NCI-H1092 treated with DMSO at 0.1 percent for 48 hours (cell line): Measurements from ENCODE around the gene TSEN15.
"Not testable (repeated sequence)": the region's sequence is repeated elsewhere in the genome, so short reads cannot be mapped to it uniquely, and the experiment has no call there.

Experiments used
- DNase-seq: peaks from one replicate; lab custom pipeline; 2025; lab: John Stamatoyannopoulos, UW

Gene TSEN15

DNA sequence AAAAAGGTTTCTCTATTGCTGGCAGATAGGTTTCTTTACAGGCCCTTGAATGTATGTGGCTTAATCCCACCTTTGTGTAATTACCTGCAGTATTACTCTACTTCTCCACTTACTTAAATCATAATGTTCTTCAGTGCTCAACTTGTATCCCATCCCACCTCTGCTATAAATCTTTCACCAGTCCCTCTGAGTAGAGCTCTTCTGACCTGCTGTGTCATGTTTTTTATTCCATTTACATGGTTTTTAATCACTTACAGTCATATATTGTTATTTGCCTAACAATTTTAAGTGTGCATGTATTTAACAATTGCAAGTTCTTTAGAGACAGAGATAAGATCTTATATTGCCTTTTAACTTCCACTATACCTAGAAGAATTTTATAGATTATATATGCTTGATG is 2.4 kb downstream of the TSEN15 start:
- no peak for DNase-seq

DNA sequence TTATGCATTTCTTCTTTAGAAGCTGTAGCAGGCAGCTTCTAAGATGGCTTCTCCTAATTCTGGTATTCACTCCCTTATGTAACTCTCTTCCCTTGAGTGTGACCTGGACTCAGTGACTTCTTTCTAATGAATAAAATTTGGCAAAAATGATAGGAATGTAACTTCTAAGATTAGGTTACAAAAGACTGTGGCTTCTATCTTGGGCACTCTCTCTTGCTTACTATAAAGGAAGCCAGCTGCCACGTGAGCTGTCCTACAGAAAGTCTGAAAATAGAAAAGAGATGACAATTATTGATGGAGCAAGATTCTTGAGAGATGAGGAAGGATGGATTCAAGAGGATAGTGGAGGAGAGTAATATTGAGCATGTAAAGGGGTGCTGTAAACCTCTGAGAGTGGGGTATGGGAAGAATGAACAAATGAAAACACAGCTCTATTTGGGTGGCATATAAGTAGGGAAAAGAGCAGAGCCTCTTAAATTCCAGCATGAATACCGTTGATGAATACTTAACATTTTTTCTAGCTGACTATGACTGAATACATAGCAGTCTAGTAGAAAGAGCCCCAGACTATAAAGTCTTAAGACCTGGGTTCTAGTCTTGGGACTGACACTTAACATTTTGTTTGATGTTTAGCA is 5.5 kb downstream of the TSEN15 start:
- DNase-seq = no peak

DNA sequence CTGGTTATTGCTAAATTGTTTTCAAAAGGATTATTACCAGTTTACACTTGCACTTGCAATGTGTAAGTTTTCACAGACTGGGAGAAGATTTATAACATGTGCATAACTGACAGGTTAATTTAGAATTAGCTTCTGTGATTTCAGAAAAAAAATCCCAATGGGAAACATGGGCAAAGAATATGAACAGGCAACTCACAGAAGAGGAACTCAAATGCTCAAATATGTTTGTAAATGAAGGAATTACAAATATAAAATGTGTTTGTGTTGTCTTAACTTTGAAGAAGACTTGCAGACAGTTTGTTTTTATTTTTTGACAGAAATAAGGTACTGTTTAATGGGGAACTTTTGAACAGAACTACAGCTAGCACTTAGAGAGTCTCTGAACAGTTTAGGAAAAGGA is 8.4 kb downstream of the TSEN15 start:
- DNase-seq = no peak

DNA sequence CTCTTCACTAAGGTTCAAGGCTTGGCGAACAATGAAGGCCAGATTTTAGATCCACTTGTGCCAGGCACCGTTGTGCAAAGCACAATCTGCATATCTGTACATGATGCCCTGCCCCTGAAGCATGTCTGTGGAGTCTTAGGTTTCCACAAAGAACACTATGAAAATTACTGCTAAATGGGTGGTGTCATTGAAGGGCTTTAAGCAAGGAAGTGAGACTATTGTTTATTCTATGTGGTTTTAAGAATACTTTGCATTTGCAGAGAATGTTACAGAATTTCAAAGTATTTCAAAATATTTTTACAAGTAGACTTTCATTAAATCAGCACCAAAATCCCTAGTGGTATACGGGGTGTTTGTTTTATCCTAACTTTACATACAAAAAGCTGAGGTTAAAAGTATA is 8.8 kb downstream of the TSEN15 start:
- DNase-seq = no peak

DNA sequence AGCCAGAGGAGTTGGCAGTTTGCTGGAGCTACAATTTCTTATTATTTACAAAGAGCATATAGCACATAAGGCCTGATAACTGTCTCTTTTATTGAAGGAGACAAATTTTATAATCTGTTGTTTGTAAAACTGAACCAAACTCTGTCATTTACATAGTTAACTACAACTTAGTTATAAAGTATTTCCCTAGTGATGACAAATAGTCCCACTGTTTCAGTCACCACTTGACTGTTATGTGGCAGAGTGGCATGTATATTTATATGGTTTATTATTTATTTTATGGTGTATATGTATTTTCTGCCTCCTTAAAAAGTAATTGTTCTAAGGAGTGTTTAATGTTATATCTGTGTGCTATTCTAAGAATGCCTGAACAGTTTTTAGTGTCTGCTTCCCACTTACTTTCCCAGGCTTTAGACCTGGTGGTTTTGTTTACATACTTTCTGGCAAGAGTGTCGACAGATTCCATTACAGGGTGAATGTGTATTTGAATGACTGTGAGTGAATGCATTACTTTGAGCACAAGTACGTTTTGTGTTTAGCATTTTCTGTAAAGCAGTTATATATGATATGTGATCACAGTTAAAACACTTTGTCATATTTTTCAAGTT is 10.0 kb downstream of the TSEN15 start:
- DNase-seq = no peak

DNA sequence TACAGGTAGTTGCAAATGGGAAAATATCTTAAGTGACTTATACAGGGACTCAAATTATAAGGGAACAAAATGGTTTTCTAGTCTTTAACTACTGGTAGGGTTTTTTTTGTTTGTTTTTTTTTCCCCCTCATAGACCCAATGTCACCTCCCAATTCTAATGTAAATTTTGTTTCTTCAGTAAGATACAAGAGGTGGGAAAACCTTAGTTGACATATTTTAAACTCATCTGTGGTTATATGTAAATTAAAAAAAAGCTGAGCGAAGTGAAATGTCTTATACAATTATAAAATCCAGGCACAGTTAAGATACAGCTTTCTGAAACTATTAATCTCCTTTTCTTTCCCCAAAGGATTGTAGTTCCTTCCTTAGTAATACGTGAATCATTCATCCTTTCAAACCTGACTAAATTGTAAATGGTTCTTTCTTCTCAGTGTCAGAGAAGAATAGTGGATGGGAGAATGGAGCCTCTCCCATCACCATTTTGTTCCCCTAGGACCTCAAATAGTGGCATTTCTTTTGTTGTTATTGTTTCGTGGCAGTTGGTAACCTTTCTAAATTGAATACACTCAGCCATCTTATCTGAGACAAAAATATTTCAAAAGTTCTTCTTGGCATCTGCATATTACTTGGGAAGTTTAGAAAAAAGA is 11.2 kb downstream of the TSEN15 start:
- DNase-seq = no peak

DNA sequence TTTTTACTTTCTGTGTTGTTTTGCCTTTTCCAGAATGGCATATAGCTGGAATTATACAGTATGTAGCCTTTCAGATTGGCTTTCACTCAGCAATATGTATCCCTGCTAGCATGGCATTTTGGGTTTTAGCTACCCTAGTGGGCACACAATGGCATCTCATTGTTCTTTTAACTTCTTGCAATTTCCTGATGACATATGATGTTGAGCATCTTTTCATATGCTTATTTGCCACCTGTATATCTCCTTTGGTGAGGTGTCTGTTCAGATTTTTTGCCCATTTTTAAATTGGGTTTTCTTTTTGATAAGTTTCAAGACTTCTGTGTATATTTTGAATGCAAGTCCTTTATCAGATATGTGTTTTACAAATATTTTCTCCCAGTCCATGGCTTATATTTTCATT is 14.0 kb downstream of the TSEN15 start:
- no peak for DNase-seq

DNA sequence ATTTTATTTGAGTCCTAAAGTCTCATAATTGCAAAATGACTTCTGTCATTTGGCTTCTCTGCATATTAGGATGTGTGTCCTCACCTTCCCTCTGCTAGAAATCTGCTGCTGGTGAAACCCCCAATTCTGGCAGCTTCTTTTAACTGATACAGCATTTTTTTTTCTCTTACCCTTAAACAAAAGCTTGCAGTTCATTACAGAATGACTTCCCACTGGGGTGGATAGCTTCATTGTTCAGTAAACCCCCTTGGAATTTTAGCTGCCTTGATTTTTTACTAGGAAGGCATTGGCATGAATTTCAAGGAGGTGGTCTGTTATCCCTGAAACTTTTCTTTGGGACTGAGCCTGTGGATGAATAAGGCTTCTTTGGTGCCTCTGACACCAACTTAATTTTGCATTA is 16.8 kb downstream of the TSEN15 start:
- DNase-seq = no peak

DNA sequence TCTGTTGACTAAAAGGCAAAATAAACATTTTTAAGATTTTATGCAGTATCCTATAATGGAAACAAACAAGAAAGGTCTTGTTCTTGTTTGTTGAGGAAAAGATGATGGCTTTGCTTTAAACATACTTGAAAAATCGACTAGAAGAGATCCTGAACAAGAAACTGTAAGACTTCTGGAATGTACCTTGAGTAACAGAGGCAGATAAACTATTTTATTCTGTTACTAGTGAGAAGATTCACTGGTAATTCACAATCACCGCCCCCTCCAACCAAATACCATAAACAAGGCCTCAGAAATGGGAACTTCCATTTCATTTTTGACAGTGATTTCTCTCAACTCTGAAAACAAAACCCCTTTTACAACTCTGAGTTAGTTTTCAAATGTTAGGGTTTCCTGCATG is 18.1 kb downstream of the TSEN15 start:
- DNase-seq = no peak

DNA sequence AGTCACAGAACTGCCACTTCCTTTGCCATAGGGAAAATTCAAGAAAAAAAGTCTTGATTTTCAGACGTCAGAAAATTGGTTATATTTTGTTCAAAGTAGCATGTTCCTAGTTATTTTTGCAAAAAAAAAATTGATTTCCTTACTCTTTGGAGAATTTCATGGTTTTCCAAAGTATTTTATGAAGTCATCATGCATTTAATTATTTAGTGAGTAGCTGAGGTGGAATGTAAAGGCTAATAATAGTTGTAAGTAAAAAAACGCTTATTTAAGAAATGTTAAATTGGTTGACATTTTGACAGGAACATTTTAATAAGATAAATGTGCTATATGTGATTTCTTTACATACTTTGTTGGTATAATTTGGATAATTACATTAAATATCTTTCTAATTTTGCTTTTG is 20.8 kb downstream of the TSEN15 start:
- DNase-seq = no peak

DNA sequence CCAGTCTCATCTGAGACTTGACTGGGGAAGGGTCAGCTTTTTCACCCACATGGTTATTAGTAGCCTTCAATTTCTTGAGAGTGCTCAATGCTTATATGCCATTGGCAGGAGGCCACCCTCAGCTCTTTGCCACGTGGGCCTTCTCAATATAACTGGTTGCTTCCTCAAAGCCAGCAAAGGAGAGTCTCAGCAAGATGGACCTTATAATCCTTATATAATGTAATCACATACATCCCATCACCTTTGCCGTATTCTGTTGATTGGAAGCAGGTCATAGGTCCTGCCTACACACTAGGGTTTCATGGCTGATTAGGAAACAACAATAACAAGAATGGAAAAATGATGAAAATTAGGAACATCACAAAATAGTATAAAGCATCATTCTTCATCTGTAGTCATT is 22.9 kb downstream of the TSEN15 start:
- DNase-seq = no peak

DNA sequence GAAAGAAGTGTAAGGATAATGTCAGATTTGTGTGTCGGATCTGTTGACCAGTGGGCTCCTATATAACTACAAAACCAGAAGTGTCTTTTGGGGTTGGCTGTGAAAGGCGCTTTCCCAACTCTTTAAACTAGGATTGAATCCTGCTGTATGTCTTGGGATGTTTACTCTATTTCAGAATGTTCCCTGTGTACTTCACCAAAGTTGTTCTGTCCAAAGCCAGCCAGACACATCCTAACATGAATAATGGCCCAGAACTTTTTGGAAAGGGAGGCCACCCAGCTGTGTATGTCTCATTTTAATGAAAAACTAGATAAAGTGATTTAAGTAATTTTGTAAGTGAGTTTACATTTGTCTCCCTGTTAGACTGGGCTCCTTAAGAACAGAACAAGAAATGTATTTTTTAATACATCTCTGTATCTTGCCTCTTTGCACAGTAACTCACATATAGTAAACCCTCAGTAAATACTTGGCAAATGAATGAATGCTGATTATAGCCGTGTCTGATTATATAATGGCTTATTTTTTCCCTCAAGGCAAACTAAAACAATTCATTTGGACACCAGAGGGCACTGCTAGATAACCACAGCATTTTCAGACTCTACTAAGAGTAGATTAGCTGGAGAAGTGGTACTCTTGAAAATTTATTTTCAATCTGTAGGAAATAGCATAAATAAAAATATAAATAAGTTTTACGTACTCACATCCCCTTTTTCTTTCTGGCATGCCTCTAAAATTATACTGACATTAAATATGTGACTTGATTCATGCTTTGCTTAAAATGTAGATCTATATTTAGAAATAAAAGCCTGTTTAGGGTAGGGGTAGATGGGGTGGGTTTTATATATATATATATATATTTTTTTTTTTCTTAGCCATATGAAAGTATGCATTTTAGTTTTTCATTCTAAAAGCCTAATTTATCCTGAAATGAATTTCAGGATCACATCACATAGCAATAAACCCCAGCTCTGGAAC is 23.8 kb downstream of the TSEN15 start:
- DNase-seq = peak; percentile 81

DNA sequence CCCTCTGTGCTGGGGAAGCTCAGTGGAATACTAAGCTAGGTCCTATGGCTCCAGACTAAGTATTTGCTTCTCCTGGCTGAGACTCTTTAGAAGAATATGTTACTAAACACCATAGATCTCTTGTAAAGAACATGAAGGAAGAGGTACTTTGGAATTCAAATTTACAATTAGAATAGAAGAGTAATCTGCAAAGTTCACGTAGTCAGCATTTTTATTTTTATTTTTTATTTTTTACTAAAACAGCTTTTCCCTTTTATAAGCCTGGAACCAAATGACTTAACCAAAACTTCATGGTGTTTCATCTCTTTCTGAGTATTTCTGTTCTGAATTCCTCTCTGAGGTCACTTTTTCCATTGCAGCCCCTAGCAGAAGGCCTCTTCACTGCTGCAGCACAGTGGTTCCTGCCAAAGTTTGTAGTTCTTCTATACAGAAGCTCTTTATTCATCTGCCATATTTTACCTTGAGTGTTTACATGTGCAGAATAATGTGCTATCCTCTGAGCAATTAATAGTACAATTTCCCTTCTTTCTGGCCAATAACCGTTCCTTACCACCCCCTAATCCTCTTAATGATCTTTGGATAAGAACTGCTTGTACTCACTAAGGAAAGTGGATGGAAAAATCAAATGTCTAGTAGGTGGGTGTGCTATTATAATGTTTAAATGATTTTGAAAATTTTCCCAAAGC is 27.2 kb downstream of the TSEN15 start:
- peak; percentile 76 for DNase-seq

DNA sequence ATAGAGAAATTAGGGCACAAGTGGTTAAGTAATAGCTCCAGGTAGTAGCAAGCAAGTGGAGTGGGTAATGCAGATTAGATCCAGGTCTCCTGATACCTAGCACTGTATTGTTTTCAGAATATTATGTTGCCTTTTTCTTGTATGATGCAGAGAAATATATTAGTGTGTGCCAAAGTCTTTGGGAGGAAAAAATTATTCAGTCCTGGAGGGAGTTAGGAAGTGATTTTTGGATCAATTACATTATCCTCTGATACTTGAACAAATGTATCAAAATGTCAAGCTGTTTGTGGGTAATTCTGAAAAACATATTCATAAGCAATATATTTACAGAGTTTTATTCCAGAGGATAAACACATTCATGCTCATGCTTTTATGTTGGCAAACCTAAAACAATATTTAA is 28.8 kb downstream of the TSEN15 start:
- DNase-seq = no peak

DNA sequence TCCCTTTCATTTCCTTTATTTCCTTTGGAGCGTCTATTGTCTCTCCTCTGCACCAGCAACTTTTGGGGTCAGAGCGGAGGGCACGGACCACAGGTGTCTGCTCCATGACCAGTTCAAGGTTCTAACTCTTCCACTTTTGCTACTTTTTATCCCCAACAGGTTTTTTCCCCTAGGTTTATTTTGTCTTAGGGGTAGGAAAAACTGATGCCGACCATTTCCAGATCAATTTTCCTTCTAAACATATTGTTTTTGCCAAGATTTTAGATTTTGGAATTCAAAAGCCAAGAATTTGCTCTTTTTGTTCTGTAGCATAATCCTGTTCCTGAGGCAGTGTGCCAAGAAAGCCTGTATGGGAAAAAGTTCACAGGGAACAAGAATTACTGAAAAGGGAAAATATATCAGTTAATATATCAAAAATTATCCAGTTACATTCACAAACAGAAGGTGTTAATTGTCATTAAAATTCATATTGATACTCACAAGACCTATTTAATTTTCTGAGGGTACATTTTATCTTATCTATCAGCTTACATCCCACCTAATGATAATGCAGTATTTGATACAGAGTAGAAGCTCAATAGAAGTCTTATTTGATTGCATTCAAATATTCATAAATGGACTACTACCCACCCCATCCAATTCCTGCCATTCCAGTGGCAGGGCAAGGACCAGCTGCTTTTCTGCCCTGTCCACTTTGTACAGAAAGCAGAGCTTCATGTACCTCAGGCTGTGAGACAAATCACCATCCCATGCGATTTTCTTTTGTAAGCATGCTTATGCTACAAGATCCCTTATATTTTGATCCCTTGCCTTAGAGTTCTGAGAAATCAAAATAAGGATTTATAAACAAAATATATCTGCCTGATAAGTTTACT is 31.2 kb downstream of the TSEN15 start:
- DNase-seq = no peak

DNA sequence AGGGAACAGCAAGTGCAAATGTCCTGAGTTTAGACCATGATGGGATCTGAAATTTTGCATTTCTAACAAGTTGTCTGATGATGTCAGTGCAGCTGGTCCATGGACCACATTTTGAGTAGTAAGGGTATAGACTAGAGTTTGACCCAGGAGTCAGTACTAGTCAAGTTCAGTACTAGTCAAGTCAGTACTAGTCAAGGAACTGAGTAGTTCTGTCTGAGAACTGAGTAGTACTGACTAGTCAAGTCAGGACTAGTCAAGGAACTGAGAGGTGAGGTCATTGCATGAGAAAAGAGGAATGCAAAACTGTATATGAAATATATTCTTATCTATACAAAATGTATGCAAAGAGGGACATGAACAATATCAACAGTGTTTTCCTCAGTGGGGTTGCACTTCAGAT is 34.1 kb downstream of the TSEN15 start:
- DNase-seq = no peak

DNA sequence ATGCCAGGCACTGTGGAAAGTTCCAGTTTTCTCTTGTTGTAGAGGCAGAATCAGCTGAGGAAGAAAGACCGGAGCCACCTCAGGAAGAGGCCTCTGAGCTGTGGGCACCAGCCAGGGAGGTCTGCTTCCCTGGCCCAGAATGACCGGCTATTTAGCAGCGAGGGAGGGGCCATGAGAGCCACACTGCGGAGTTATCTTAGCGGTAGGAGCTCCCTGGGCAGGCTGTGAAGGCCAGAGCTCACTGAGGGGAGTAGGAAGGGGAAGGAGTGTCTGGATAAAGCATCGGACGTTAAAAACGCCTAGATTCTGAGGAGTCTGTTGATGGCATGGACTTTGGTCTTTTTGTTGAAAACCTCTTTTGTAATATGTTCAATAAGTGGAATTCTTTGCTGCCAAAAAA is 36.5 kb downstream of the TSEN15 start:
- no peak for DNase-seq

DNA sequence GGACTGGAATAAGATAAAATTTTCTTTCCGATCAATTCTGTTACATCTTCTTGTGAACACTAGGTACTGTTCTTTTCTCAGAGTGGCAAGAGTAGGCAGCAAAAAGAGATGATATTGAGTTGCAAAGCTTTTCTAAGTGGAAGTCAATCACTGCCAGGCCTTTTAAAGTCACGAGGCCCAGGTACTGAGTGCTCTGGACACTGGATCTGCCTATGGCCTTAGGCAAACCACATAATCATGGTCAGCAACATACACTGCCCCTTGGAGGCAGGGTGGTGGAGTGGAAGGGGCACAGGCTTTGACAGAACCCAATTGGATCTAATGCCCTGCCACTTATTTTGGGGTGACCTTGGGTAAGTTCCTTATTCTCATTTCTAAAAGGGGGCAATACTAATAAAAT is 41.5 kb downstream of the TSEN15 start:
- no peak for DNase-seq

DNA sequence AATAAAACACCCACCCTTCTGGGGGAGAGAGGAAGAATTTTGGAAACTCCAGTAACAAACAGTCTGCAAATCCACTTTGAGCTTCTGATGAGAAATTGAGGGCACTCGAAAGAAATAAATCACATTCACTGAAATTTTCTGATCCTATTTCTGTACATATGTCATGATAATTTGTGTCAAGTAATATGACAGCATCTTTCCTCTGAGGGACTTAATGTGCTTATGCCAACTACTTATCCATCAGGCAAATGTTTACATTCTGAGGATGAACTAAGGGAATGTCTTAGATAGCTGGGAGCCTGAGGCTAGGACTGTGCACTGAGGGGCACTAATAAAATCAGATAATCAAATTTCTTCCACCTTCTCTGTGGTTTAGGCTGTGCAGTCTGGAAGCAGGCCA is 44.5 kb downstream of the TSEN15 start:
- DNase-seq = no peak

DNA sequence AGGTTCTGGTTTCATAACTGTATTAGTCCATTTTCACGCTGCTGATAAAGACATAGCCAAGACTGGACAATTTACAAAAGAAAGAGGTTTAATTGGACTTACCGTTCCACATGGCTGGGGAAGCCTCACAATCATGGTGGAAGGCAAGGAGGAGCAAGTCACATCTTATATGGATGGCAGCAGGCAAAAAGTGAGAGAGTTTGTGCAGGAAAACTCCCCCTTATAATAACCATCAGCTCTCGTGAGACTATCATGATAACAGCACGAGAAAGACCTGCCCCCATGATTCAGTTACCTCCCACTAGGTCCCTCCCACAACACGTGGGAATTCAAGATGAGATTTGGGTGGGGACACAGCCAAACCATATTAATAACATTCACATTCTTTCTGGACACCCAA is 45.0 kb downstream of the TSEN15 start:
- not testable (repeated sequence) for DNase-seq

DNA sequence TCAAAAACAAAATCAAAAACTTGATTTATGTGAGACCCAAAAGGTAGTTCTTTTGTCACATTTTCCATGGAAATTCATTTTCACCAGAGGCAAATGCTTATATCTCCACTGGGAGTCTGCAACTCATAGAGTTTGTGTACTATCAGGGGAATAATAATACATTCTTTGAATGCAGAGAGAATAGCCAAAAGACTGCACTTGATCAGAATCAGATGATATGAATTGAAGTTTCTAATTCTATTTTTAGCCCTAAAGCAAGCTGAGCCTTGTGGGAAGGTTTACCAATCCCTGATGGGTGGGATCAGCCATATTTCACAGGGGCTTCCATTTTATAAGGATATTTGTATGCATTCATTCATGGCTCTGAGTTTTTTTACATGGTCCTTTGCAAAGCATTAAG is 49.6 kb downstream of the TSEN15 start:
- no peak for DNase-seq
